Pancreas (tissue), 10 donors: ENCODE data around the gene STPG3. TPM values are rescaled to one million over a fixed set of nuclear protein-coding genes. Genes with fewer than 3 reads are reported as not detected.

Source experiments
- ATAC-seq, 4 donors: fragments of 200-7000 bp; cut with Tn5 transposase; one replicate each; pipeline versions ENCODE4 v1.8.0 to v1.9.1; 2020; ENCODE audit warnings: mild to moderate bottlenecking in 4 of 4, moderate library complexity in 4 of 4
- DNase-seq, 6 donors: peaks; one replicate each; pipeline ENCODE4 v3.0.0-alpha.2; 2020
- FAIRE-seq: peaks from 2 replicates; lab custom pipeline; 2012; peaks lifted over from hg19 to GRCh38; lab: Jason Lieb, UNC
- H3K27ac ChIP-seq, 4 donors: fragments of 200-600 bp; sonication (generic); 1 replicate in 3 of 4; 2 replicates in 1 of 4; pipeline versions ENCODE4 v1.5.0 to v1.8.0; 2020
- H3K27me3 ChIP-seq, 4 donors: fragments of 200-600 bp; one replicate each; pipeline ENCODE4 v1.8.0; 2021
- H3K36me3 ChIP-seq, 3 donors: fragments of 200-600 bp; sonication (generic) in 1 of 3; one replicate each; pipeline versions ENCODE4 v1.5.0 to v1.8.0; 2020 to 2021
- H3K4me1 ChIP-seq, 3 donors: fragments of 200-600 bp; one replicate each; pipeline ENCODE4 v1.8.0; 2021
- H3K4me3 ChIP-seq, 4 donors: fragments of 200-600 bp; sonication (generic) in 2 of 4; one replicate each; pipeline versions ENCODE4 v1.5.0 to v1.8.0; 2020 to 2021
- H3K9me3 ChIP-seq, 4 donors: fragments of 200-600 bp; one replicate each; pipeline ENCODE4 v1.8.0; 2021
- WGBS, 2 donors: extraction: QIAGEN DNeasy Blood & Tissue Kit; methylation state at CpG; one replicate each; pipeline ENCODE4 v1.1.7; 2013; 5-methylcytosine and 5-hydroxymethylcytosine counted together
- intact Hi-C, 3 donors: fragments of 100-400 bp; cut with DNase I; formaldehyde crosslinking; loops; one replicate each; pipeline versions ENCODE4 v1.11.1 to v1.14.2; 2022
- polyA plus RNA-seq, 2 donors: library from polyadenylated mRNA; stranded (reverse); fragments of 200-250 nt; gene quantifications; one replicate each; pipeline ENCODE4 v1.2.3, GENCODE V29; 2013
- total RNA-seq, 6 donors: library from RNA; stranded (reverse); fragmentation: NEBNext Ultra II Directional in 4 of 6; extraction: Animal tissue kit (Norgen Biotek cat#: 25700) in 4 of 6; gene quantifications; one replicate each; pipeline versions ENCODE4 v1.2.1 to v1.2.4, GENCODE V29; 2021 to 2023
- TF ChIP-seq, protein P1 (sequence below), 4 donors: fragments of 200-600 bp; sonication (generic) in 3 of 4; IDR thresholded peaks; one replicate each; pipeline versions ENCODE4 v1.5.0 to v1.8.0; 2021; ENCODE audit warnings: antibody characterized with exemption in 4 of 4
- donor health status: healthy with polysubstance abuse.
- donor health status: DM: no; HTN: no; CAD: no; lungs with moderate emphysema.
- donor health status: DM: no; HTN: no; CAD: no.
- donor health status: control.
- donor health status: control.
- donor health status: Bipolar disorder and iron deficiency.
- donor health status: DM: yes; HTN: yes; CAD: no.
- donor health status: DM: no; HTN: no; CAD: no.
- donor health status: DM: no; HTN: no; CAD: no.
- donor health status: DM: yes; HTN: yes; CAD: no.

The STPG3 gene
- total and polyA plus RNA-seq, 8 donors, result 0.23 TPM; not detected in 7

DNA sequence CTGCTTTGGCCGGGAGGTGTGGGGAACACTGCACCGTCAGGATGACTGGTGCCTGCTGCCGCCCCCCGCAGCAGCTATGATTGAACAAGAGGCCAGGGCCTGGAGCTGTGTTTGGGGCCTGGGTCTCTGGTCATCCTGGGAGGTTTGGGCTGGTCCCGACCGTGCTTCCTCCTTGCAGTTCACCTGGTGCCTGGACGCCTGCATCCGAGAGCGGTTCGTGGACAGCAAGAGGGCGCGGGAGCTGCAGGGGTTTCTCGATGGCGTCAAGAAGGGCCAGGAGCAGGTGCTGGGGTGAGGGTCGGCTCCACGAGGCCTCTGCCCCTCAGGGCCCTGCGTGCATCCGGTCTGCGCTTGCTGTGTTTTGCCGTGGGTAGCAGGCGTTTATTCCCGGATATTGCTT lies 13.0 kb downstream of the STPG3 start:
- H3K36me3 ChIP-seq, result peaks cover 0 to 5% (median 0%) of the 10 kb centered on the region in 3 donors

DNA sequence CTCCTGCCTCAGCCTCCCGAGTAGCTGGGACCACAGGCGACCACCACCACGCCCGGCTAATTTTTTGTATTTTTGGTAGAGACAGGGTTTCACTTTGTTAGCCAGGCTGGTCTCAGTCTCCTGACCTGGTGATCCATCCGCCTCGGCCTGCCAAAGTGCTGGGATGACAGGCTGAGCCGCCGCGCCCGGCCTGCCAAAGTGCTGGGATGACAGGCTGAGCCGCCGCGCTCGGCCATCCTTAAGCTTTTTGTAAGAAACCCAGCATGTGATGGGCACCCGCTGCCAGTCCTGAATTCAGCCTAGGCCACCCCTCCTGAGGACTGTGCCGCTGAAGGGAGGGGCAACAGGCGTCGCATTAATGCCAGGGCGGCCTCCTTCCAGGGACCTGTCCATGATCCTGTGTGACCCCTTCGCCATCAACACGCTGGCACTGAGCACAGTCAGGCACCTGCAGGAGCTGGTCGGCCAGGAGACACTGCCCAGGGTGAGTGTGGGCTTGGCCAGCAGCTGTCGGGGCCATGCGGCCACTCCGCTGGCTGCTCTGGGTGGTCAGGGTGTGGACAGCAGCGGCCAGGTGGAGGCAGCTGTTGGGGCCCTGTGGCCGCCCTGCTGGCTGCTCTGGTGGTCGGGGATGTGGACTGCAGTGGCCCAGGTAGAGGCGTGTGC lies 14.5 kb downstream of the STPG3 start:
- H3K27me3 ChIP-seq, result no peaks in the 10 kb centered on the region
- H3K4me3 ChIP-seq, result no peak overlapping the region
- no peak overlapping the region for H3K27ac ChIP-seq
- TF ChIP-seq, protein P1, sequence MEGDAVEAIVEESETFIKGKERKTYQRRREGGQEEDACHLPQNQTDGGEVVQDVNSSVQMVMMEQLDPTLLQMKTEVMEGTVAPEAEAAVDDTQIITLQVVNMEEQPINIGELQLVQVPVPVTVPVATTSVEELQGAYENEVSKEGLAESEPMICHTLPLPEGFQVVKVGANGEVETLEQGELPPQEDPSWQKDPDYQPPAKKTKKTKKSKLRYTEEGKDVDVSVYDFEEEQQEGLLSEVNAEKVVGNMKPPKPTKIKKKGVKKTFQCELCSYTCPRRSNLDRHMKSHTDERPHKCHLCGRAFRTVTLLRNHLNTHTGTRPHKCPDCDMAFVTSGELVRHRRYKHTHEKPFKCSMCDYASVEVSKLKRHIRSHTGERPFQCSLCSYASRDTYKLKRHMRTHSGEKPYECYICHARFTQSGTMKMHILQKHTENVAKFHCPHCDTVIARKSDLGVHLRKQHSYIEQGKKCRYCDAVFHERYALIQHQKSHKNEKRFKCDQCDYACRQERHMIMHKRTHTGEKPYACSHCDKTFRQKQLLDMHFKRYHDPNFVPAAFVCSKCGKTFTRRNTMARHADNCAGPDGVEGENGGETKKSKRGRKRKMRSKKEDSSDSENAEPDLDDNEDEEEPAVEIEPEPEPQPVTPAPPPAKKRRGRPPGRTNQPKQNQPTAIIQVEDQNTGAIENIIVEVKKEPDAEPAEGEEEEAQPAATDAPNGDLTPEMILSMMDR (IDR thresholded peaks at IDR 0.05), result no peak
- ATAC-seq, result no peak
- H3K4me1 ChIP-seq, result peaks cover 15 to 16% (median 16%) of the 10 kb centered on the region in 3 donors
- DNase-seq, result peak in 2 of 6 donors; percentile 14 to 54
- H3K36me3 ChIP-seq, result peaks cover 0 to 5% (median 0%) of the 10 kb centered on the region in 3 donors
- 93 to 95% methylated on average over 29 of the region's 29 CpGs for WGBS, 2 donors
- no peak for FAIRE-seq
- H3K9me3 ChIP-seq, result no peaks in the 10 kb centered on the region
- intact Hi-C loops, result no loop called here

More for the DNA sequence above, 13.0 kb downstream of the STPG3 start:
- Histone ChIP-seq H3K27me3 (no peaks in the 10 kb centered on the region), H3K9me3 (no peaks in the 10 kb centered on the region), H3K27ac (no peak overlapping the region), H3K4me1 (peaks cover 7 to 8% (median 8%) of the 10 kb centered on the region in 3 donors), H3K4me3 (no peak overlapping the region)
- DNase-seq (peak in 1 of 6 donors; percentile 23), FAIRE-seq (no peak), ATAC-seq (no peak)
- intact Hi-C loops, result no loop called here
- TF ChIP-seq, protein P1 (IDR thresholded peaks at IDR 0.05), result no peak
- WGBS, 2 donors, result 93 to 94% methylated on average over 22 of the region's 22 CpGs

DNA sequence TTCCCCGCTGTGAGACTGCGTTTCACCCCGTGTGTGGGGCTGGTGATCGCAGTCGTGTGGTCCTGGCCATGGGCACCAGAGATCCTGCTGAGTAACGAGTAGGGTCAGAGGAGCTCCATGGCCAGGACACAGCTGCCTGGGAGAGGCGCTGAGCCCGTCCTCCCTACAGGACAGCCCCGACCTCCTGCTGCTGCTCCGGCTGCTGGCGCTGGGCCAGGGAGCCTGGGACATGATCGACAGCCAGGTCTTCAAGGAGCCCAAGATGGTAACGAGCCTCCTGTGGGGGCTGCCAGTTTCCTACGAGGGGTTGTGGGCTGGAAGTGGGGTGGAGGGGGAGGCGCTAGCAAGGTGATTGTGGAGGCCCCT lies 15.1 kb downstream of the STPG3 start:
- peak in 4 of 6 donors; percentile 23 to 84 (median 56) for DNase-seq
- intact Hi-C loops, result no loop called here
- TF ChIP-seq, protein P1 (IDR thresholded peaks at IDR 0.05), result no peak
- Histone ChIP-seq H3K27ac (no peak overlapping the region), H3K9me3 (no peaks in the 10 kb centered on the region), H3K4me3 (no peak overlapping the region), H3K27me3 (no peaks in the 10 kb centered on the region), H3K4me1 (peaks cover 15 to 16% (median 16%) of the 10 kb centered on the region in 3 donors), H3K36me3 (peaks cover 0 to 5% (median 0%) of the 10 kb centered on the region in 3 donors)
- no peak for ATAC-seq
- 85 to 90% methylated on average over 15 of the region's 15 CpGs for WGBS, 2 donors
- no peak for FAIRE-seq

DNA sequence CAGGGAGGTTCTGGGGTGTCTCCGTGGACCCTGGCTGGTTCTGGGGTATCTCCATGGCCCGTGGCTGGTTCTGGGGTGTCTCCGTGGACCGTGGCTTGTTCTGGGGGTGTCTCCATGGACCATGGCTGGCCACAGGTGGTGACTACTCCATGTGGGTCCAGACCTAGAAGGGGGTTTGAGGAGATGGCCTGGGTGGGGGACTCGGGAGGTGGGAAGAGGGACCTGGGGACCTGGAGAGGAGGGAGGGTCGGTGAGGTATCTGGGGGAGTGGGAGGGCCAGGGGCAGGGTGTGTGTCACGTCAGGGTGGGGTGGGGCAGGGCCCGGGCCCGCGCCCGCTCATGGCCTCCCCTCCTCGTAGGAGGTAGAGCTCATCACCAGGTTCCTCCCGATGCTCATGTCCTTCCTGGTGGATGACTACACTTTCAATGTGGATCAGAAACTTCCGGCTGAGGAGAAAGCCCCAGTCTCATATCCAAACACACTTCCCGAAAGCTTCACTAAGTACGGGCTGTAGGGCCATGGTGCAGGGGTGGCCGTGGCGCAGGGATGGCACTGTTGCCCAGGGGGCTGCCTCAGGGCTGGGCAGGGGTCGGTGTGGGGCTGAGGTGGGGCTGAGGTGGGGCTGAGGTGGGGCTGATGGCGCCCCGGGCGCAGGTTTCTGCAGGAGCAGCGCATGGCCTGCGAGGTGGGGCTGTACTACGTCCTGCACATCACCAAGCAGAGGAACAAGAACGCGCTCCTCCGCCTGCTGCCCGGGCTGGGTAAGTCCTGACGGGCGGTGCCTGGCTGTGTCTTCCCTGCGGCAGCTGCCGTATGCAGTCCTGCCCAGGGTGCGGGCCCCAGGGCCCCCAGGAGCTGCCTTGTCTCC lies 15.7 kb downstream of the STPG3 start:
- Histone ChIP-seq H3K9me3 (no peaks in the 10 kb centered on the region), H3K27ac (no peak overlapping the region), H3K4me3 (no peak overlapping the region), H3K27me3 (no peaks in the 10 kb centered on the region), H3K36me3 (peaks cover 0 to 5% (median 0%) of the 10 kb centered on the region in 3 donors), H3K4me1 (peaks cover 15 to 16% (median 16%) of the 10 kb centered on the region in 3 donors)
- ATAC-seq, result no peak
- 93 to 97% methylated on average over 25 to 34 of the region's 34 CpGs for WGBS, 2 donors
- TF ChIP-seq, protein P1 (IDR thresholded peaks at IDR 0.05), result no peak
- FAIRE-seq, result no peak
- intact Hi-C loops, result no loop called here
- peak in 2 of 6 donors; percentile 42 to 54 for DNase-seq
